Esophagus muscularis mucosa (tissue), 4 donors: ENCODE data around the gene PRDX1. TPM values are rescaled to one million over a fixed set of nuclear protein-coding genes. Genes with fewer than 3 reads are reported as not detected.

Source experiments
- DNase-seq: peaks from one replicate; pipeline ENCODE4 v3.0.0-alpha.2; 2017; ENCODE audit errors: extremely low spot score
- H3K27ac ChIP-seq, 4 donors: fragments of 200-600 bp; sonication (generic); replicated peaks in 1 of 4; 1 replicate in 3 of 4; 2 replicates in 1 of 4; pipeline ENCODE4 v1.5.1; 2016 to 2019; ENCODE audit warnings: mild to moderate bottlenecking in 1 of 4
- H3K27me3 ChIP-seq, 4 donors: fragments of 200-600 bp; sonication (generic); one replicate each; pipeline versions ENCODE4 v1.5.1 to v1.6.0; 2016 to 2019
- H3K36me3 ChIP-seq, 4 donors: fragments of 200-600 bp; sonication (generic); one replicate each; pipeline ENCODE4 v1.5.1; 2016 to 2019
- H3K4me1 ChIP-seq, 4 donors: fragments of 200-600 bp; sonication (generic); one replicate each; pipeline ENCODE4 v1.5.1; 2016 to 2019
- H3K4me3 ChIP-seq, 4 donors: fragments of 200-600 bp; sonication (generic); 1 replicate in 2 of 4; 2 replicates in 2 of 4; pipeline ENCODE4 v1.5.1; 2016 to 2019; ENCODE audit warnings: mild to moderate bottlenecking in 4 of 4, moderate library complexity in 1 of 4
- H3K9me3 ChIP-seq, 4 donors: fragments of 200-600 bp; sonication (generic); 1 replicate in 3 of 4; 2 replicates in 1 of 4; pipeline ENCODE4 v1.5.1; 2016 to 2019
- EP300 ChIP-seq: sonication (generic); formaldehyde crosslinking; IDR thresholded peaks from one replicate; pipeline ENCODE4 v1.6.1; 2017; ENCODE audit warnings: antibody characterized with exemption
- POLR2A ChIP-seq: fragments of 450-650 bp; IDR thresholded peaks from one replicate; pipeline ENCODE4 v1.6.1; 2017; ENCODE audit warnings: antibody characterized with exemption, moderate library complexity, mild to moderate bottlenecking, low read depth
- POLR2AphosphoS5 ChIP-seq, 2 donors: sonication (generic); formaldehyde crosslinking; IDR thresholded peaks; one replicate each; pipeline ENCODE4 v1.6.1; 2017; ENCODE audit warnings: antibody characterized with exemption in 2 of 2
- WGBS: methylation state at CpG from one replicate; pipeline ENCODE4 v1.1.5; 2018; 5-methylcytosine and 5-hydroxymethylcytosine counted together
- intact Hi-C: fragments of 100-400 bp; cut with DNase I; formaldehyde crosslinking; loops from one replicate; pipeline ENCODE4 v1.15.1; 2023
- total RNA-seq, 4 donors: library from RNA; depleted of rRNA; stranded (reverse); fragments of >200 nt; gene quantifications; one replicate each; pipeline versions ENCODE4 v1.1.0 to v1.2.1, GENCODE V29; 2016
- TF ChIP-seq, protein P1 (sequence below), 3 experiments: fragments of 200-600 bp in 2 of 3; fragments of 450-650 bp in 1 of 3; sonication (generic) in 2 of 3; IDR thresholded peaks; one replicate each; pipeline ENCODE4 v1.5.1; 2017 to 2019; ENCODE audit warnings: antibody characterized with exemption in 3 of 3, mild to moderate bottlenecking in 2 of 3, moderate library complexity in 1 of 3

PRDX1 gene
- total RNA-seq, 4 donors from 2014 or later, result 244 to 349 (median 321) TPM

DNA sequence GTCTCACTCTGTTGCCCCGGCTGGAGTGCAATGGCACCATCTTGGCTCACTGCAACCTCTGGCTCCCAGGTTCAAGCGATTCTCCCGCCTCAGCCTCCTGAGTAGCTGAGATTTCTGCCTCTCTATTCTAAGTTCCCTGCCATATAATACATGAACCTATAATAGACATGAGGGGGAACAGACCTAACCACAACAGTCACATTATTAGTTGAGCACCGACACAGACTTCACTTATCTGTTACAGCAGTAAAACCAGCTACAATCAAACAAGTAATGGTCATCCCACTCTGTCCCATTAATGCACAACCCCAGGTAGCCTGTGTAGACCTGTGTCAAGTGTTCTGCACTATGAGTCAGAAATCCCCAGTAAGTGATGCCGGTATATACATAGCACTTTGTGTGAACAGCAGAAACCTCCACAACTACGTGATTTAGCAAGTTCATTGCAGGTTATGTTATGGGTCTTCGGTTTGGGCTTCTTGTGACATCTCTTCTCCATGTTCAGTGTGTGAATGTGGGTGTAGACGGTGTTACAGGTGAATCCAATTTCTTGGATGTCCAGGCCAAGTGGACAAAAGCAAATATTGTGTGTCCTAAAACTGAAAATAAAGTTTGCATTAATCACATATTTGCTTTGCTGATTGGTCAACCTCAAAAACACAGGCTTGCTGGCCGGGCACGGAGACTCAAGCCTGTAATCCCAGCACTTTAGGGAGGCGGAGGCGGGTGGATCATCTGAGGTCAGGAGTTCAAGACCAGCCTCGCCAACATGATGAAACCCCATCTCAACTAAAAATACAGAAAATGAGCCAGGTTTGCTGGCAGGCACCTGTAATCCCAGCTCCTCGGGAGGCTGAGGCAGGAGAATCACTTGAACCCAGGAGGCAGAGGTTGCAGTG lies 18.0 kb downstream of the PRDX1 start:
- TF ChIP-seq POLR2AphosphoS5 (IDR thresholded peaks at IDR 0.05) (no peak), EP300 (no peak), POLR2A (no peak)
- TF ChIP-seq, protein P1, sequence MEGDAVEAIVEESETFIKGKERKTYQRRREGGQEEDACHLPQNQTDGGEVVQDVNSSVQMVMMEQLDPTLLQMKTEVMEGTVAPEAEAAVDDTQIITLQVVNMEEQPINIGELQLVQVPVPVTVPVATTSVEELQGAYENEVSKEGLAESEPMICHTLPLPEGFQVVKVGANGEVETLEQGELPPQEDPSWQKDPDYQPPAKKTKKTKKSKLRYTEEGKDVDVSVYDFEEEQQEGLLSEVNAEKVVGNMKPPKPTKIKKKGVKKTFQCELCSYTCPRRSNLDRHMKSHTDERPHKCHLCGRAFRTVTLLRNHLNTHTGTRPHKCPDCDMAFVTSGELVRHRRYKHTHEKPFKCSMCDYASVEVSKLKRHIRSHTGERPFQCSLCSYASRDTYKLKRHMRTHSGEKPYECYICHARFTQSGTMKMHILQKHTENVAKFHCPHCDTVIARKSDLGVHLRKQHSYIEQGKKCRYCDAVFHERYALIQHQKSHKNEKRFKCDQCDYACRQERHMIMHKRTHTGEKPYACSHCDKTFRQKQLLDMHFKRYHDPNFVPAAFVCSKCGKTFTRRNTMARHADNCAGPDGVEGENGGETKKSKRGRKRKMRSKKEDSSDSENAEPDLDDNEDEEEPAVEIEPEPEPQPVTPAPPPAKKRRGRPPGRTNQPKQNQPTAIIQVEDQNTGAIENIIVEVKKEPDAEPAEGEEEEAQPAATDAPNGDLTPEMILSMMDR (IDR thresholded peaks at IDR 0.05), result no peak
- peaks cover 0 to 8% (median 3%) of the 10 kb centered on the region in 4 donors for H3K36me3 ChIP-seq
- no peaks in the 10 kb centered on the region for H3K27me3 ChIP-seq
- intact Hi-C loops, result no loop called here
- H3K4me1 ChIP-seq, result peaks cover 14 to 32% (median 29%) of the 10 kb centered on the region in 4 donors
- no peak overlapping the region for H3K27ac ChIP-seq
- H3K4me3 ChIP-seq, result no peak overlapping the region
- 97% methylated on average over 14 of the region's 14 CpGs for WGBS
- DNase-seq, result no peak
- H3K9me3 ChIP-seq, result no peaks in the 10 kb centered on the region

DNA sequence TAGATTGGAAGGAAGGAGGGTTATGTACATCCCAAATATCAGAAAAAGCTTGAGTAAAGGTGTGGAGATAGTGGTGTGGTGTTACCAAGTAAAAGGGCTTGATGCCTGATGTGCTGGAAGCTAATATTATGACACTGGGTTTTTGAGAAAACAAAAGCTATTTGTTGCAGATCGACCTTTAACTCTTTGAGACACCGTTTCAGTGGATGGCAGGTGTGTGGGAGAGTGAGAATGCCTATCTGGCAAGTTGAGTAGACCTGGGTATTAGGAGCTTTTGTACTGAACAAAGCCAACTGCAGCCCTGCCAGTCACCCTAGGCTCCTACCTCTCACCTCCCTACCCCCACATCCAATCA lies 20.2 kb downstream of the PRDX1 start:
- WGBS, result 85% methylated on average over 2 of the region's 2 CpGs
- H3K4me3 ChIP-seq, result no peak overlapping the region
- H3K27me3 ChIP-seq, result no peaks in the 10 kb centered on the region
- intact Hi-C loops, result no loop called here
- TF ChIP-seq POLR2A (no peak), POLR2AphosphoS5 (IDR thresholded peaks at IDR 0.05) (no peak), EP300 (no peak)
- TF ChIP-seq, protein P1 (IDR thresholded peaks at IDR 0.05), result no peak
- H3K9me3 ChIP-seq, result no peaks in the 10 kb centered on the region
- peaks cover 12 to 24% (median 20%) of the 10 kb centered on the region in 4 donors for H3K4me1 ChIP-seq
- no peaks in the 10 kb centered on the region for H3K36me3 ChIP-seq
- DNase-seq, result no peak
- H3K27ac ChIP-seq, result no peak overlapping the region

DNA sequence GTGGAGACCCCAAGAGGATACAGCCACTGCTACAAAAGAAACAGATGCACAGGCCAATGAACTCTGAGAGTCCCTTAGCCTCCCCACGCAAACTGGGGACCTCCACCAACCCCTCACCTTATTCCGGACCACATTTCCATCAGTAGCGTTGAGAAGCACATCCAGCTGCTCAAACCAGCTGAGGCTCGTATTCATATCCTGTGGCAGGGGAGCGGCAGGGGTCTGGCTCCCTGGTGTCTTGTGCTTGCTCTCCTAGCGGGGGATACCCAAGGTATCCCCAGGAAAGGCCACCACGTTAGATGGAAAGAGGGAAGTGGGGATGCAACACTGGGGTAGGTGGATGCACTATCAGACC lies 22.3 kb downstream of the PRDX1 start:
- Histone ChIP-seq H3K36me3 (no peaks in the 10 kb centered on the region), H3K4me1 (peaks cover 12 to 24% (median 20%) of the 10 kb centered on the region in 4 donors), H3K27me3 (no peaks in the 10 kb centered on the region), H3K4me3 (peak overlapping the region; percentile 60 to 72 (median 68)), H3K27ac (peak overlapping the region; percentile 59 to 74 (median 68)), H3K9me3 (no peaks in the 10 kb centered on the region)
- DNase-seq, result no peak
- TF ChIP-seq, protein P1 (IDR thresholded peaks at IDR 0.05), result no peak
- TF ChIP-seq EP300 (no peak), POLR2AphosphoS5 (IDR thresholded peaks at IDR 0.05) (no peak), POLR2A (no peak)
- intact Hi-C loops, result no loop called here
- WGBS, result 3% methylated on average over 7 of the region's 7 CpGs

DNA sequence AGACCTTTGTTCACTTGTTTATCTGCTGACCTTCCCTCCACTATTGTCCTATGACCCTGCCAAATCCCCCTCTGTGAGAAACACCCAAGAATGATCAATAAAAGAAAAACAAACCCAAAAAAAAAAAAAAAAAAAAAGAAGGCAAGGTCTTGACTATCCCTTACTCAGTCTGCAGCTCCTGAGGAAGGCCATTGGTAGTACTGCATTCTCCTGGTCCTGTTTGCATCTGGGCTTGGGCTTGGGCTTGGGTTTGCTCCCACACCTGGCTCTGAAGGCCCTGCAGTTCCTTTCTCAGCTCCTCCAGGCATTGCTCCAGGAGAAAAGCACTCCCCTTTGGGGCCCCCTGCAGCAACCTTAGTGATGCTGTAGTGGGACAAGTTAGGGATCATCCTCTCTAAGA lies 23.4 kb downstream of the PRDX1 start:
- DNase-seq, result no peak
- H3K36me3 ChIP-seq, result no peaks in the 10 kb centered on the region
- no peak for TF ChIP-seq POLR2A
- TF ChIP-seq, protein P1 (IDR thresholded peaks at IDR 0.05), result no peak
- TF ChIP-seq POLR2AphosphoS5 (IDR thresholded peaks at IDR 0.05), result no peak
- TF ChIP-seq EP300, result no peak
- H3K27me3 ChIP-seq, result no peaks in the 10 kb centered on the region
- no peak overlapping the region for H3K4me3 ChIP-seq
- H3K4me1 ChIP-seq, result peaks cover 12 to 24% (median 20%) of the 10 kb centered on the region in 4 donors
- intact Hi-C loops, result no loop called here
- no peaks in the 10 kb centered on the region for H3K9me3 ChIP-seq
- no peak overlapping the region for H3K27ac ChIP-seq
